Measurements from ENCODE around the gene PCBP1. TPM values are rescaled to one million over a fixed set of nuclear protein-coding genes. Genes with fewer than 3 reads are reported as not detected.

The PCBP1 gene
- total and polyA plus RNA-seq, 9 of the 15 experiments (the other 6 are each of a cell fraction or from before 2014, with no cell fraction given): 19.2 to 407 (median 78.1) TPM

DNA sequence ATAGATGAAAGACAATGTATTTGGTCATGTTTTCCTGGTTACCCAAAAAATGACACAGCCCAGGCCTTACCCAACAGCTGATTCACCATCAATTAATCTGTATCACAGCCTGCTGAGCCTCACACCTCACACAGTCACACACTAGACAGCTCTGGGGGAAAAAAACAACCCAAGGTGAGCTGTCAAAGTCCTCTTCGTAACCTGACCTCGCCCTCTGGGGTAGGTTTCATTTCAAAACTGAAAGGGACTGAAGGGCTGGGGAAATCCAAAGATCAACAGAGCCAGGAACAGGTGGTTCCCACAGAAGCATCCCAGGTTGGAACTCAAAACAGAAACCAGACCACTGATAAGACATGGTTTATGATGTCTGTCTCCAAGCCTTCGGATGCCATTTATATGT lies 18.2 kb upstream of the PCBP1 start:
- CTCF ChIA-PET (ENCODE audit: low intra/inter-chr PET ratio): interaction anchor here (3.2 kb wide), 1 partner anchor 156 kb away, joined by 20 read pairs; no protein-coding TSS in a partner anchor
- Histone ChIP-seq H2AFZ (ENCODE audit: low read depth, low read length) (no peak overlapping the region), H3K9ac (ENCODE audit: insufficient read depth in 1 of 2, low read depth in 2 of 2, low read length in 2 of 2) (no peak overlapping the region)

More for the DNA sequence above, 18.2 kb upstream of the PCBP1 start:
- TF ChIP-seq, protein P1, sequence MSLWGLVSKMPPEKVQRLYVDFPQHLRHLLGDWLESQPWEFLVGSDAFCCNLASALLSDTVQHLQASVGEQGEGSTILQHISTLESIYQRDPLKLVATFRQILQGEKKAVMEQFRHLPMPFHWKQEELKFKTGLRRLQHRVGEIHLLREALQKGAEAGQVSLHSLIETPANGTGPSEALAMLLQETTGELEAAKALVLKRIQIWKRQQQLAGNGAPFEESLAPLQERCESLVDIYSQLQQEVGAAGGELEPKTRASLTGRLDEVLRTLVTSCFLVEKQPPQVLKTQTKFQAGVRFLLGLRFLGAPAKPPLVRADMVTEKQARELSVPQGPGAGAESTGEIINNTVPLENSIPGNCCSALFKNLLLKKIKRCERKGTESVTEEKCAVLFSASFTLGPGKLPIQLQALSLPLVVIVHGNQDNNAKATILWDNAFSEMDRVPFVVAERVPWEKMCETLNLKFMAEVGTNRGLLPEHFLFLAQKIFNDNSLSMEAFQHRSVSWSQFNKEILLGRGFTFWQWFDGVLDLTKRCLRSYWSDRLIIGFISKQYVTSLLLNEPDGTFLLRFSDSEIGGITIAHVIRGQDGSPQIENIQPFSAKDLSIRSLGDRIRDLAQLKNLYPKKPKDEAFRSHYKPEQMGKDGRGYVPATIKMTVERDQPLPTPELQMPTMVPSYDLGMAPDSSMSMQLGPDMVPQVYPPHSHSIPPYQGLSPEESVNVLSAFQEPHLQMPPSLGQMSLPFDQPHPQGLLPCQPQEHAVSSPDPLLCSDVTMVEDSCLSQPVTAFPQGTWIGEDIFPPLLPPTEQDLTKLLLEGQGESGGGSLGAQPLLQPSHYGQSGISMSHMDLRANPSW (CRISPR knock-in tag; IDR thresholded peaks at IDR 0.05): no peak
- no peak for TF ChIP-seq SMAD3 (CRISPR knock-in tag; conservative IDR thresholded peaks at IDR 0.05)
- no peak for TF ChIP-seq NCOA1 (IDR thresholded peaks at IDR 0.05; ENCODE audit: low read depth)
- no peak for TF ChIP-seq ZNF79 (CRISPR knock-in tag; IDR thresholded peaks at IDR 0.05; ENCODE audit: low read depth)
- TF ChIP-seq ZNF212 (CRISPR knock-in tag; IDR thresholded peaks at IDR 0.05): no peak
- TF ChIP-seq GATAD2A (IDR thresholded peaks at IDR 0.05): no peak
- TF ChIP-seq ZNF274 (IDR thresholded peaks at IDR 0.05; ENCODE audit: borderline replicate concordance, low read depth, low read length): no peak
- no peak for TF ChIP-seq ZNF696 (CRISPR knock-in tag; conservative IDR thresholded peaks at IDR 0.05)
- TF ChIP-seq CCAR2 (IDR thresholded peaks at IDR 0.05; ENCODE audit: low read depth, low read length): no peak
- no peak for TF ChIP-seq ZNF518B (CRISPR knock-in tag; IDR thresholded peaks at IDR 0.05)
- TF ChIP-seq HNRNPUL1 (IDR thresholded peaks at IDR 0.05; ENCODE audit: low read length): no peak
- no peaks in the 10 kb centered on the region for H3K9me1 ChIP-seq (ENCODE audit: control insufficient read depth, insufficient read depth, low read length)
- TSS peak; percentile 36 for BruUV-seq (replicated peaks)
- no peak; the same call in 2 of the 3 replicates for ATAC-seq
- FAIRE-seq: no peak
- H3K27ac ChIP-seq (ENCODE audit: extremely low read depth, low read depth, low read length): no peak overlapping the region
- no peaks in the 10 kb centered on the region for H4K20me1 ChIP-seq (replicated peaks; ENCODE audit: control insufficient read depth, insufficient read depth, low read length)
- no peak for DNase-seq (ENCODE audit: extremely low read depth in 1 of 4, low spot score in 3 of 4)
- in situ Hi-C loops (cut with MboI) (loop anchor here (5.0 to 10.0 kb wide), 2 partner anchors 152 to 344 kb away; partner anchors contain the start of gene MXD1), intact Hi-C loops (cut with micrococcal nuclease) (no loop called here)
- H3K27me3 ChIP-seq (ENCODE audit: control insufficient read depth in 2 of 2, insufficient read depth in 2 of 2, low read length in 2 of 2): no peaks in the 10 kb centered on the region
- H3K4me2 ChIP-seq (ENCODE audit: insufficient read depth, low read length): no peak overlapping the region
- 90% methylated on average over 3 of the region's 3 CpGs for WGBS (ENCODE audit: insufficient coverage, low coverage, missing lambda C conversion rate)
- H3K79me2 ChIP-seq (ENCODE audit: control insufficient read depth, insufficient read depth, low read length): 0 out of 3 replicates have a peak, but pooled peaks cover 3% of the 10 kb centered on the region
- H3K9me3 ChIP-seq (replicated peaks; ENCODE audit: control insufficient read depth, insufficient read depth, low read depth, low read length): no peaks in the 10 kb centered on the region
- peaks cover 5% of the 10 kb centered on the region in 2 experiments; a peak in 3 of 5 replicates for H3K4me1 ChIP-seq (replicated peaks in 1 of 2; ENCODE audit: control insufficient read depth in 2 of 2, insufficient read depth in 2 of 2, low read length in 2 of 2)
- no peak overlapping the region for H3K4me3 ChIP-seq
- POLR2A ChIA-PET: interaction anchor here (0.7 to 2.7 kb wide), 5 partner anchors 25 to 155 kb away, joined by 3 to 11 read pairs (median 3); partner anchors contain the start of gene MXD1
- peaks cover 33% of the 10 kb centered on the region for H3K36me3 ChIP-seq (ENCODE audit: control insufficient read depth, insufficient read depth, low read length)

Data from K562 (cell line).